BE2C (cell line): Measurements from ENCODE around the gene RPS16.
A peak's percentile ranks its signal among the peaks of the same experiment; 100 is the strongest.

Source experiments
- DNase-seq: peaks from one replicate; pipeline ENCODE4 v3.0.0-alpha.2; 2020
- H3K27me3 ChIP-seq: fragments of 250-450 bp; sonication (Bioruptor Pico); 2 replicates; pipeline ENCODE4 v1.5.1; 2020; ENCODE audit warnings: mild to moderate bottlenecking
- H3K36me3 ChIP-seq: fragments of 250-450 bp; sonication (Bioruptor Pico); 2 replicates; pipeline ENCODE4 v1.5.1; 2020; ENCODE audit warnings: mild to moderate bottlenecking
- H3K4me1 ChIP-seq: fragments of 250-450 bp; sonication (Bioruptor Pico); 2 replicates; pipeline ENCODE4 v1.5.1; 2020
- H3K4me3 ChIP-seq: 2 replicates; pipeline ENCODE4 v1.5.1; 2011; ENCODE audit warnings: low read depth, low read length
- H3K9me3 ChIP-seq: fragments of 250-450 bp; sonication (Bioruptor Pico); 2 replicates; pipeline ENCODE4 v1.5.1; 2020
- TF ChIP-seq, protein P1 (sequence below): IDR thresholded peaks from 2 replicates; pipeline ENCODE4 v1.5.1; 2012; ENCODE audit warnings: mild to moderate bottlenecking, low read depth, low read length

Gene RPS16

GRCh38 chr19:39444598-39445195 lies 8.9 kb upstream of the RPS16 start:
- no peaks in the 10 kb centered on the region; the same call in 1 of the 2 replicates for H3K4me1 ChIP-seq
- DNase-seq: no peak
- TF ChIP-seq, protein P1, sequence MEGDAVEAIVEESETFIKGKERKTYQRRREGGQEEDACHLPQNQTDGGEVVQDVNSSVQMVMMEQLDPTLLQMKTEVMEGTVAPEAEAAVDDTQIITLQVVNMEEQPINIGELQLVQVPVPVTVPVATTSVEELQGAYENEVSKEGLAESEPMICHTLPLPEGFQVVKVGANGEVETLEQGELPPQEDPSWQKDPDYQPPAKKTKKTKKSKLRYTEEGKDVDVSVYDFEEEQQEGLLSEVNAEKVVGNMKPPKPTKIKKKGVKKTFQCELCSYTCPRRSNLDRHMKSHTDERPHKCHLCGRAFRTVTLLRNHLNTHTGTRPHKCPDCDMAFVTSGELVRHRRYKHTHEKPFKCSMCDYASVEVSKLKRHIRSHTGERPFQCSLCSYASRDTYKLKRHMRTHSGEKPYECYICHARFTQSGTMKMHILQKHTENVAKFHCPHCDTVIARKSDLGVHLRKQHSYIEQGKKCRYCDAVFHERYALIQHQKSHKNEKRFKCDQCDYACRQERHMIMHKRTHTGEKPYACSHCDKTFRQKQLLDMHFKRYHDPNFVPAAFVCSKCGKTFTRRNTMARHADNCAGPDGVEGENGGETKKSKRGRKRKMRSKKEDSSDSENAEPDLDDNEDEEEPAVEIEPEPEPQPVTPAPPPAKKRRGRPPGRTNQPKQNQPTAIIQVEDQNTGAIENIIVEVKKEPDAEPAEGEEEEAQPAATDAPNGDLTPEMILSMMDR: no peak
- H3K27me3 ChIP-seq: no peaks in the 10 kb centered on the region
- H3K4me3 ChIP-seq: peak overlapping the region; percentile 98
- no peaks in the 10 kb centered on the region for H3K9me3 ChIP-seq
- peaks cover 22% of the 10 kb centered on the region for H3K36me3 ChIP-seq

- no peak for DNase-seq
- Histone ChIP-seq H3K4me1 (peaks cover 3% of the 10 kb centered on the region; the same call in 1 of the 2 replicates), H3K36me3 (peaks cover 22% of the 10 kb centered on the region), H3K9me3 (no peaks in the 10 kb centered on the region), H3K27me3 (no peaks in the 10 kb centered on the region), H3K4me3 (no peak overlapping the region)
- TF ChIP-seq, protein P1: no peak
Observed at GRCh38 chr19:39438270-39438934, 2.7 kb upstream of the RPS16 start.

DNA sequence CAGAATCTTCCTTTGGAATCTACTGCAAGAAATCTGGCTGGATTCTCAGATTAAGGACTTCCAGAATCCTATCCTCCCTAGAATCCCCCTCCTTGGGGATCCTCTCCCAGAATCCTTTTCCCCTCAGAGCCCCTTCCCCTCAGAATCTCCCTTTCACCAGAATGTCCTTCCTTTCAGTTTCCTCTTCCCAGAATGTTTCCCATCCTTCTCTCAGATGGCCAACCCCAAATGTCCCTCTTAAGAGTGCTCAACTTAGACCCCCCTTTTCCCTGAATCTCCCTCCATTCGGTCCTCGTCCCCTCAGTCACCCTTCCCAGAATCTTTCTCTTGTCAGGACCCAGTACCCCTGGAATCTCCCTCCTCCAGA lies 584 bp upstream of the RPS16 start:
- peaks cover 3% of the 10 kb centered on the region; the same call in 1 of the 2 replicates for H3K4me1 ChIP-seq
- TF ChIP-seq, protein P1: no peak
- H3K9me3 ChIP-seq: no peaks in the 10 kb centered on the region
- no peak for DNase-seq
- peak overlapping the region; percentile 99 for H3K4me3 ChIP-seq
- peaks cover 38% of the 10 kb centered on the region for H3K36me3 ChIP-seq
- H3K27me3 ChIP-seq: no peaks in the 10 kb centered on the region

- Histone ChIP-seq H3K4me1 (peaks cover 3% of the 10 kb centered on the region; the same call in 1 of the 2 replicates), H3K4me3 (peak overlapping the region; percentile 99), H3K9me3 (no peaks in the 10 kb centered on the region), H3K36me3 (peaks cover 38% of the 10 kb centered on the region), H3K27me3 (no peaks in the 10 kb centered on the region)
- no peak for DNase-seq
- TF ChIP-seq, protein P1: no peak
Observed at GRCh38 chr19:39434123-39435076, 1.3 kb downstream of the RPS16 start.

DNA sequence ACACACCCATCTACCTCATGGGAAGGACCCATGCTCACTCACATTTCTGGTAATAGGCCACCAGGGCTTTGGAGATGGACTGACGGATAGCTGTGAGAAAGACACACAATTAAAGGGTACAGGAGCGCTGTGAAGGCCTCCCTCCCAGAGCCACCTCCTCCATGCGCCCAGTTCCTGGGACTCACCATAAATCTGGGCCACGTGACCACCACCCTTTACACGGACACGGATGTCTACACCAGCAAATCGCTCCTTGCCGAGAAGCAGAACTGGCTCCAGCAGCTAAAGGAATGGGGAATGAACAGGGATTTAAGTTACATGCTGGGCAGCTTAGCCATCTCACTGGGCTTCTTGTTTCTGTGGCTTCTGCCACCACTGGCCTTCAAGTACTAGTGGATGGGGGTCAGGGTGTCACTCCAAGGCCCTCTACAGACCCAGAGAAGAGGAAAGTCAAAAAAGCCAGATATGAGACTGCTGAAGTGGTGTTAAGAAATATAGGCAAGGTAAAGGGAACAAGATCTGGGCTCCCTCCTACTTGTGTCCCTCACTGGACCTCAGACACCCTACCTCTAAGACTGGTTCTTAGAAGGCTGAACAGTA lies 2.2 kb downstream of the RPS16 start:
- H3K36me3 ChIP-seq: peaks cover 38% of the 10 kb centered on the region
- TF ChIP-seq, protein P1: no peak
- H3K4me3 ChIP-seq: no peak overlapping the region
- no peaks in the 10 kb centered on the region for H3K27me3 ChIP-seq
- DNase-seq: no peak
- peaks cover 3% of the 10 kb centered on the region; the same call in 1 of the 2 replicates for H3K4me1 ChIP-seq
- no peaks in the 10 kb centered on the region for H3K9me3 ChIP-seq
